BJ (cell line): ENCODE measurements around the gene ELP1. TPM values are rescaled to one million over a fixed set of nuclear protein-coding genes. Genes with fewer than 3 reads are reported as not detected.
A peak's percentile ranks its signal among the peaks of the same experiment; 100 is the strongest.
"Not testable (repeated sequence)": the region's sequence is repeated elsewhere in the genome, so short reads cannot be mapped to it uniquely, and the experiment has no call there.

ENCODE experiments used
- CTCF ChIA-PET: fragments of 350-600 bp; formaldehyde crosslinking; extraction: SDS; loops from one replicate; lab custom pipeline; 2021; ENCODE audit warnings: antibody characterized with exemption, inconsistent platforms; lab: Yijun Ruan, JAX
- POLR2A ChIA-PET: fragments of 300-600 bp; sonication (Branson Sonifier 250); formaldehyde crosslinking; extraction: SDS; loops from one replicate; lab custom pipeline; 2021; ENCODE audit warnings: antibody characterized with exemption; lab: Charles Lee
- DNase-seq: peaks from one replicate; pipeline ENCODE4 v3.0.0-alpha.2; 2011; ENCODE audit warnings: low read depth
- H3K27me3 ChIP-seq: 2 replicates; pipeline ENCODE4 v1.6.0; 2011; ENCODE audit warnings: low read length; ENCODE audit not compliant: control insufficient read depth, insufficient read depth
- H3K36me3 ChIP-seq: 2 replicates; pipeline ENCODE4 v1.5.1; 2011; ENCODE audit warnings: low read length; ENCODE audit not compliant: control insufficient read depth, insufficient read depth
- H3K4me3 ChIP-seq: 2 replicates; pipeline ENCODE4 v1.5.1; 2011; ENCODE audit warnings: low read depth, mild to moderate bottlenecking, control low read depth, low read length
- CTCF ChIP-seq: IDR thresholded peaks from 2 replicates; pipeline ENCODE4 v1.5.1; 2011; ENCODE audit warnings: low read depth, mild to moderate bottlenecking, control low read depth, inconsistent platforms, low read length, moderate library complexity; ENCODE audit not compliant: insufficient read depth
- polyA plus RNA-seq: library from polyadenylated mRNA; depleted of rRNA; stranded (reverse); fragments of >200 nt; gene quantifications from 2 replicates; pipeline ENCODE4 v1.2.3, GENCODE V29; 2011

The ELP1 gene
- polyA plus RNA-seq, 1 experiment: 16.0 TPM

- H3K27me3 ChIP-seq: no peaks in the 10 kb centered on the region
- no peak for TF ChIP-seq CTCF
- DNase-seq: no peak
- H3K4me3 ChIP-seq: no peak overlapping the region
- ChIA-PET POLR2A (no interaction called here), CTCF (interaction anchor here (0.9 kb wide), 2 partner anchors 9 to 554 kb away, joined by 3 read pairs; no protein-coding TSS in a partner anchor)
- H3K36me3 ChIP-seq: no peaks in the 10 kb centered on the region
Measured at GRCh38 chr9:108854641-108855528, 79.0 kb downstream of the ELP1 start.

GRCh38 chr9:108854094-108854493, 79.8 kb downstream of the ELP1 start:
- Histone ChIP-seq H3K4me3 (no peak overlapping the region), H3K36me3 (no peaks in the 10 kb centered on the region), H3K27me3 (no peaks in the 10 kb centered on the region)
- CTCF ChIA-PET: interaction anchor here (0.9 kb wide), 1 partner anchor 10 kb away, joined by 3 read pairs; no protein-coding TSS in a partner anchor
- no peak for DNase-seq
- POLR2A ChIA-PET: no interaction called here
- TF ChIP-seq CTCF: no peak

GRCh38 chr9:108852079-108852478, 81.8 kb downstream of the ELP1 start:
- DNase-seq: no peak
- Histone ChIP-seq H3K36me3 (no peaks in the 10 kb centered on the region), H3K27me3 (no peaks in the 10 kb centered on the region), H3K4me3 (no peak overlapping the region)
- TF ChIP-seq CTCF: no peak
- ChIA-PET CTCF (interaction anchor here (0.7 to 1.0 kb wide), 2 partner anchors 13 to 54 kb away, joined by 3 read pairs; no protein-coding TSS in a partner anchor), POLR2A (no interaction called here)

- Histone ChIP-seq H3K36me3 (no peaks in the 10 kb centered on the region), H3K4me3 (no peak overlapping the region), H3K27me3 (no peaks in the 10 kb centered on the region)
- TF ChIP-seq CTCF: no peak
- no peak for DNase-seq
- ChIA-PET POLR2A (no interaction called here), CTCF (interaction anchor here (0.7 to 1.0 kb wide), 2 partner anchors 14 to 497 kb away, joined by 3 to 4 read pairs; no protein-coding TSS in a partner anchor)
Measured at GRCh38 chr9:108851138-108851537, 82.8 kb downstream of the ELP1 start.

GRCh38 chr9:108850293-108850897, 83.5 kb downstream of the ELP1 start:
- ChIA-PET CTCF (interaction anchor here (0.7 kb wide), 1 partner anchor 498 kb away, joined by 4 read pairs; no protein-coding TSS in a partner anchor), POLR2A (no interaction called here)
- no peaks in the 10 kb centered on the region for H3K36me3 ChIP-seq
- peak; percentile 36 for TF ChIP-seq CTCF
- H3K27me3 ChIP-seq: 0 out of 2 replicates have a peak, but pooled peaks cover 1% of the 10 kb centered on the region
- DNase-seq: no peak
- H3K4me3 ChIP-seq: no peak overlapping the region

- DNase-seq, POLR2A ChIA-PET, H3K36me3 ChIP-seq, H3K27me3 ChIP-seq, H3K4me3 ChIP-seq: not testable (repeated sequence)
- CTCF ChIA-PET: interaction anchor here (1.2 kb wide), 1 partner anchor 475 kb away, joined by 3 read pairs; no protein-coding TSS in a partner anchor
Measured at GRCh38 chr9:108848296-108848695, 85.6 kb downstream of the ELP1 start.
